ENCODE data around the gene ZNF76. TPM values are rescaled to one million over a fixed set of nuclear protein-coding genes. Genes with fewer than 3 reads are reported as not detected.

The ZNF76 gene
- total RNA-seq, result 17.8 and 21.8 TPM in 2 replicates

GRCh38 chr6:35259194-35259947, at the start of gene ZNF76:
TSS of gene ZNF76 (plus strand) at chr6:35259735. CDS start at chr6:35281152, 21,417 bp downstream.

GRCh38 chr6:35213824-35214756, 45.4 kb upstream of the ZNF76 start, which contains the start of gene SCUBE3:
TSS of gene SCUBE3 (plus strand) at chr6:35213956. CDS start at chr6:35214419, 463 bp downstream.

GRCh38 chr6:35297601-35298481, 38.3 kb downstream of the ZNF76 start, which contains the start of gene DEF6:
TSS of gene DEF6 (plus strand) at chr6:35297818. CDS start at chr6:35297857, 39 bp downstream.

GRCh38 chr6:35342258-35343091, 82.9 kb downstream of the ZNF76 start, which contains the start of gene PPARD:
TSS of gene PPARD (plus strand) at chr6:35342558. CDS start at chr6:35411088, 68,530 bp downstream.

Other genes with a start within 250 kb of the ZNF76 start
- gene TCP11, start 118.4 kb upstream of the ZNF76 start, total RNA-seq, result 0.13 and 0.25 TPM in 2 replicates
- 2.5 and 9.2 TPM in 2 replicates for gene SCUBE3, start 45.8 kb upstream of the ZNF76 start, total RNA-seq
- gene DEF6, start 38.1 kb downstream of the ZNF76 start, total RNA-seq, result under 0.01 and 0.19 TPM in 2 replicates
- 7.3 and 10.0 TPM in 2 replicates for gene PPARD, start 82.8 kb downstream of the ZNF76 start, total RNA-seq
- 4.0 and 6.6 TPM in 2 replicates for gene FANCE, start 192.6 kb downstream of the ZNF76 start, total RNA-seq
- gene RPL10A, start 208.7 kb downstream of the ZNF76 start, total RNA-seq, result 1,863 and 1,949 TPM in 2 replicates
- 6.9 and 7.0 TPM in 2 replicates for gene TEAD3, start 237.3 kb downstream of the ZNF76 start, total RNA-seq